ENCODE results near the gene ADCY9.

- TF ChIP-seq CTCF (conservative IDR thresholded peaks at IDR 0.05; ENCODE audit: low read depth, low read length) (no peak), EZH2 (IDR thresholded peaks at IDR 0.05; ENCODE audit: borderline replicate concordance, low read depth, low read length, poor library complexity, severe bottlenecking) (no peak)
Measured at GRCh38 chr16:4110680-4111079, 5.6 kb downstream of the ADCY9 start.

Measured in A673 (cell line).